Measurements from ENCODE around the gene BBIP1. TPM values are rescaled to one million over a fixed set of nuclear protein-coding genes. Genes with fewer than 3 reads are reported as not detected.
A peak's percentile ranks its signal among the peaks of the same experiment; 100 is the strongest.

The BBIP1 gene
- total and polyA plus RNA-seq, 7 experiments from 2014 or later, result 22.2 to 64.2 (median 36.3) TPM

DNA sequence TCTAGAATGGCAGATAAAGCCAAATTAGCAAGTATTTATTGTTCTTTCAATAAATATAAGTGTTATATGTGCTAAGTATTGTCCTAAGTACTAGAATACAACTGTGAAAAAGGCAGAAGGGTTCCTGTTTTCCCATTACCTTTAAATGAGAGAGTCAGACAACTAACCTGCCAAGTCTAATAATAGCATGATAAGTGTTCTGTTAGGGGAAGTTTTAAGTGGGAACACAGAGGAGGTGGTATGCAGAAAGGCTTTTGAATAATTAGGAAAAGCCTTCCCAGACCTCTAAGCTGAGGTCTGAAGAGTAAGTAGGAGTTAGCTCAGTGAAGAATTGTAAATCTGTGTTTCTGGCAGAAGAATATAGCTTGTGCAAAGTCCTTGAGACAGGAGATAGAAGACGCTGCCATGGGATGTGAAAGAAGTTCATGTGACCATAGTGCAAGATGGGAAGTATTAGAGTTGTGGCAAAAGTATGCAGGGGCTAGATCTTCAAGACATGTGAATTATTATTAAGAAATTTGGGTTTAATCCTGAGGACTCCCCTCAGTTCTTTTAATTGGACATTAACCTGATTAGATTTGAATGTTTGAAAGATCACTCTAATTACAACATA is 12.9 kb upstream of the BBIP1 start:
- intact Hi-C loops (cut with micrococcal nuclease), result no loop called here
- H3K4me1 ChIP-seq (ENCODE audit: control insufficient read depth in 2 of 2, insufficient read depth in 2 of 2, low read length in 2 of 2), result peaks cover 0 to 4% of the 10 kb centered on the region in 2 donors
- H3K4me3 ChIP-seq (ENCODE audit: low read length), result no peak overlapping the region
- H3K27ac ChIP-seq (ENCODE audit: low read depth, low read length), result no peak overlapping the region
- no peak overlapping the region for H3K27ac Mint-ChIP-seq
- no peaks in the 10 kb centered on the region for H3K27me3 Mint-ChIP-seq
- H3K4me3 Mint-ChIP-seq, result no peak overlapping the region
- no peaks in the 10 kb centered on the region for H3K36me3 ChIP-seq (ENCODE audit: control insufficient read depth in 2 of 3, insufficient read depth in 3 of 3, low read length in 3 of 3)
- ChIA-PET POLR2A (no interaction called here), CTCF (no interaction called here)
- ATAC-seq (no peak), DNase-seq (no peak)
- no peaks in the 10 kb centered on the region for H3K9me3 ChIP-seq (ENCODE audit: control insufficient read depth in 2 of 3, low read length in 3 of 3)
- H3K9me3 Mint-ChIP-seq, result no peaks in the 10 kb centered on the region
- no peaks in the 10 kb centered on the region for H3K27me3 ChIP-seq (ENCODE audit: control insufficient read depth in 2 of 2, insufficient read depth in 2 of 2, low read length in 2 of 2)
- peaks cover 3 to 40% (median 20%) of the 10 kb centered on the region in 7 donors for H3K4me1 Mint-ChIP-seq
- H3K36me3 Mint-ChIP-seq, result peaks cover 0 to 8% (median 6%) of the 10 kb centered on the region in 5 donors

DNA sequence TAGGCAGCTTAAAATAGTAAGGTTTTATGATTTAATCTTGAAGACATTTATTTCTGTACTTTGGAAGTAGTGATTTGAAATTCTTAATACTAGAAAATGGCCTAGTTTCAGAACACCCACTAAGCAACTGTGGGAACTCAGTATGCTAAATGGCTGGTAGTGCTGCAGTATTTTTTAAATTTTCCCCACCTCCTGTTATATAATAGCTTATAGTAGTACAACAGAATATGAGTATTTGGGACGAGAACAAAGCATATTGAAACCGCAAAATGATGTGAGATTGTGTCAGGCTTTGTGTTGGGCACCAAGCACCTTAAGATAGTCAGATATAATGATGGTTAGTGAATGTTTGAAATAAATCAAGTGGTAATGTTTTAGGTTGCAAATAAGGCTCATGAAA is 8.5 kb upstream of the BBIP1 start:
- peaks cover 0 to 4% of the 10 kb centered on the region in 2 donors for H3K4me1 ChIP-seq (ENCODE audit: control insufficient read depth in 2 of 2, insufficient read depth in 2 of 2, low read length in 2 of 2)

GRCh38 chr10:110923856-110924493 is 5.0 kb upstream of the BBIP1 start:
- ChIA-PET CTCF (no interaction called here), POLR2A (no interaction called here)
- DNase-seq (no peak), ATAC-seq (no peak)
- intact Hi-C loops (cut with micrococcal nuclease), result loop anchor here (5.0 kb wide), 2 partner anchors 33 to 48 kb away; no protein-coding TSS in a partner anchor
- Histone ChIP-seq H3K36me3 (ENCODE audit: control insufficient read depth in 2 of 3, insufficient read depth in 3 of 3, low read length in 3 of 3) (peaks cover 0 to under 1% (median 0%) of the 10 kb centered on the region in 3 experiments), H3K27ac (ENCODE audit: low read depth, low read length) (no peak overlapping the region), H3K4me3 (ENCODE audit: low read length) (no peak overlapping the region), H3K9me3 (ENCODE audit: control insufficient read depth in 2 of 3, low read length in 3 of 3) (no peaks in the 10 kb centered on the region), H3K4me1 (ENCODE audit: control insufficient read depth in 2 of 2, insufficient read depth in 2 of 2, low read length in 2 of 2) (peaks cover 0 to 16% of the 10 kb centered on the region in 2 donors), H3K27me3 (ENCODE audit: control insufficient read depth in 2 of 2, insufficient read depth in 2 of 2, low read length in 2 of 2) (no peaks in the 10 kb centered on the region)
- H3K4me3 Mint-ChIP-seq, result peak overlapping the region in 4 of 10 donors; percentile 10 to 29 (median 24)
- H3K9me3 Mint-ChIP-seq, result no peaks in the 10 kb centered on the region
- H3K36me3 Mint-ChIP-seq, result peaks cover 0 to 9% (median 0%) of the 10 kb centered on the region in 5 donors
- H3K27ac Mint-ChIP-seq, result no peak overlapping the region
- no peaks in the 10 kb centered on the region for H3K27me3 Mint-ChIP-seq
- H3K4me1 Mint-ChIP-seq, result peaks cover 32 to 64% (median 52%) of the 10 kb centered on the region in 7 donors

More for the DNA sequence above, 8.5 kb upstream of the BBIP1 start:
- H3K27me3 ChIP-seq (ENCODE audit: control insufficient read depth in 2 of 2, insufficient read depth in 2 of 2, low read length in 2 of 2), result no peaks in the 10 kb centered on the region
- no peak overlapping the region for H3K27ac Mint-ChIP-seq
- no peak overlapping the region for H3K4me3 ChIP-seq (ENCODE audit: low read length)
- no peak for ATAC-seq
- no peak overlapping the region for H3K27ac ChIP-seq (ENCODE audit: low read depth, low read length)
- no peaks in the 10 kb centered on the region for H3K36me3 ChIP-seq (ENCODE audit: control insufficient read depth in 2 of 3, insufficient read depth in 3 of 3, low read length in 3 of 3)
- POLR2A ChIA-PET, result interaction anchor here (0.6 to 0.9 kb wide), 2 partner anchors 20 to 416 kb away, joined by 3 to 4 read pairs; no protein-coding TSS in a partner anchor
- no peak for DNase-seq
- H3K4me3 Mint-ChIP-seq, result peak overlapping the region in 1 of 10 donors; percentile 30
- H3K9me3 ChIP-seq (ENCODE audit: control insufficient read depth in 2 of 3, low read length in 3 of 3), result no peaks in the 10 kb centered on the region
- intact Hi-C loops (cut with micrococcal nuclease), result no loop called here
- peaks cover 0 to 9% (median 0%) of the 10 kb centered on the region in 5 donors for H3K36me3 Mint-ChIP-seq
- peaks cover 23 to 42% (median 32%) of the 10 kb centered on the region in 7 donors for H3K4me1 Mint-ChIP-seq
- no peaks in the 10 kb centered on the region for H3K9me3 Mint-ChIP-seq
- no peaks in the 10 kb centered on the region for H3K27me3 Mint-ChIP-seq
- CTCF ChIA-PET, result no interaction called here

DNA sequence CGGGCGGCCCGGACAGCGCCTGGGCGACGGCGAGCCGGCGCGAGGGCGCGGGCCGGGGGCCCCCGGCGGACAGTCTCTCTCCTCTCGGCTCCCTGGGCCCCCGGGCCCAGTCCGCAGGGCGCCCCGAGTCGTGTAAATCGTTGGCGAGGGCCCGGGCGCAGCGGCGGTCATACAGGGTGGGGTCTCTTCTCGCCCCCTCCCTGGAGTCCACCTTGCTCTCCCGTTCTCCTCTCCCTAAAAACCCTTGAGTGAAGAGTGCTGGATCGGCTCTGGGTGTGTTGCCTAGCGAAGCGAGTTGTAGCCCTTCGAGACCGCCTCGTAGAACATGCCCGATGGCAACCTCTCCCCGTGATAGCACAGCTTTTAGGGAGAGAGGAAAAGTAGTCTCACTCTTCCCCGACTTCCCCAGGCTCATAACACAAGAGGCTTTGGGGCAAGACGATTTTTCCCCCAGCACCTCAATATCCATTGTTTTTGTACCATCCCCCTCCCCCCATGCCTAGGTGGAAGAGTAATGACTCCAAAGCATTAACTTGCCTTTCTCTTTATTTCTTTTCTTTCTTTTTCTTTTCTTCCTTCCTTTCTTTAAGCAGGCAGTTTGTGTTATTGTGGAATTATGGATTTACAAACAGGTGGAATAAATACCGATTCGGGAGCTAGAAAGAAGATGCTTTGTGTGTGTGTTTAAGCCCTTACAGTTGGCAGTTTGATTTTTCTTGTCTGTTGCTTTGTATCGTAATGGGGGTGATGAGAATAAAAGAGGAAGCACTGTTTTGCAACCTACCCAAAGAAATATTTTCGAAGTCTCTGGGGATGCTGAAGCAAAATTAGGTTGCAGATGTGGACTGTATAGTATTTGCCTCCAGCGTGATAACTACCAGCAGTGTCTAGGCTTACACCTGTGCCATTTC is 1.2 kb upstream of the BBIP1 start:
- POLR2A ChIA-PET, result interaction anchor here (0.6 kb wide), 1 partner anchor 1809 kb away, joined by 3 read pairs; no protein-coding TSS in a partner anchor
- H3K36me3 Mint-ChIP-seq, result peaks cover 0 to 8% (median 4%) of the 10 kb centered on the region in 5 donors
- ATAC-seq (no peak), DNase-seq (peak in 6 of 9 donors; percentile 16 to 34 (median 28))
- Histone ChIP-seq H3K4me3 (ENCODE audit: low read length) (peak overlapping the region; percentile 49), H3K4me1 (ENCODE audit: control insufficient read depth in 2 of 2, insufficient read depth in 2 of 2, low read length in 2 of 2) (peaks cover 7 to 17% of the 10 kb centered on the region in 2 donors), H3K27me3 (ENCODE audit: control insufficient read depth in 2 of 2, insufficient read depth in 2 of 2, low read length in 2 of 2) (no peaks in the 10 kb centered on the region), H3K27ac (ENCODE audit: low read depth, low read length) (peak overlapping the region; percentile 91), H3K9me3 (ENCODE audit: control insufficient read depth in 2 of 3, low read length in 3 of 3) (no peaks in the 10 kb centered on the region), H3K36me3 (ENCODE audit: control insufficient read depth in 2 of 3, insufficient read depth in 3 of 3, low read length in 3 of 3) (peaks cover 0 to 11% (median 0%) of the 10 kb centered on the region in 3 experiments)
- CTCF ChIA-PET, result interaction anchor here (1.0 kb wide), 1 partner anchor 27 kb away, joined by 3 read pairs; no protein-coding TSS in a partner anchor
- H3K9me3 Mint-ChIP-seq, result no peaks in the 10 kb centered on the region
- intact Hi-C loops (cut with micrococcal nuclease), result loop anchor here (1.0 to 5.0 kb wide), 27 partner anchors 9 to 1527 kb away; partner anchors contain the start of genes DUSP5 (in 2 of the 2), SMC3 (in 2 of the 2), ADRA2A (in 1 of the 2) and PDCD4 (in 1 of the 2)
- peak overlapping the region; percentile 86 to 100 (median 96) for H3K4me3 Mint-ChIP-seq
- H3K27ac Mint-ChIP-seq, result peak overlapping the region; percentile 79 to 98 (median 90)
- H3K27me3 Mint-ChIP-seq, result no peaks in the 10 kb centered on the region
- peaks cover 30 to 67% (median 62%) of the 10 kb centered on the region in 7 donors for H3K4me1 Mint-ChIP-seq

- Mint-ChIP-seq H3K9me3 (no peaks in the 10 kb centered on the region), H3K27me3 (no peaks in the 10 kb centered on the region), H3K4me1 (peaks cover 29 to 66% (median 61%) of the 10 kb centered on the region in 7 donors), H3K36me3 (peaks cover 0 to 8% (median 4%) of the 10 kb centered on the region in 5 donors), H3K27ac (peak within 1 kb of the TSS; percentile 97 to 100 (median 99)), H3K4me3 (peak within 1 kb of the TSS; percentile 86 to 100 (median 98))
- H3K4me3 ChIP-seq (ENCODE audit: low read length), result peak within 1 kb of the TSS; percentile 97
- DNase-seq, result peak in 7 of 9 donors; percentile 84 to 100 (median 99)
- POLR2A ChIA-PET, result interaction anchor here (0.6 to 1.8 kb wide), 12 partner anchors 9 to 711 kb away, joined by 3 to 8 read pairs (median 3); no protein-coding TSS in a partner anchor
- peaks cover 7 to 17% of the 10 kb centered on the region in 2 donors for H3K4me1 ChIP-seq (ENCODE audit: control insufficient read depth in 2 of 2, insufficient read depth in 2 of 2, low read length in 2 of 2)
- CTCF ChIA-PET, result interaction anchor here (1.0 to 1.4 kb wide), 2 partner anchors 21 to 28 kb away, joined by 3 to 6 read pairs; no protein-coding TSS in a partner anchor
- H3K27ac ChIP-seq (ENCODE audit: low read depth, low read length), result peak within 1 kb of the TSS; percentile 100
- peak; percentile 96 for ATAC-seq
- intact Hi-C loops (cut with micrococcal nuclease), result loop anchor here (1.0 to 5.0 kb wide), 23 partner anchors 17 to 1528 kb away; partner anchors contain the start of genes DUSP5 (in 2 of the 2), SMC3 (in 2 of the 2), ADRA2A (in 1 of the 2) and PDCD4 (in 1 of the 2)
- peaks cover 0 to 11% (median 0%) of the 10 kb centered on the region in 3 experiments for H3K36me3 ChIP-seq (ENCODE audit: control insufficient read depth in 2 of 3, insufficient read depth in 3 of 3, low read length in 3 of 3)
- H3K27me3 ChIP-seq (ENCODE audit: control insufficient read depth in 2 of 2, insufficient read depth in 2 of 2, low read length in 2 of 2), result no peaks in the 10 kb centered on the region
- no peaks in the 10 kb centered on the region for H3K9me3 ChIP-seq (ENCODE audit: control insufficient read depth in 2 of 3, low read length in 3 of 3)
Measured at GRCh38 chr10:110919349-110919931, 460 bp upstream of the BBIP1 start, which contains the start of gene SHOC2. Gene SHOC2 (plus strand): TSS chr10:110919604. CDS start chr10:110964359, 44,755 bp downstream.
